ENCODE results near the gene NELFCD.
"Not testable (repeated sequence)": the region's sequence is repeated elsewhere in the genome, so short reads cannot be mapped to it uniquely, and the experiment has no call there.

GRCh38 chr20:59041487-59041886, 60.4 kb downstream of the NELFCD start:
- TF ChIP-seq CTCF (IDR thresholded peaks at IDR 0.05; ENCODE audit: insufficient read depth, low read length, poor library complexity, severe bottlenecking); EZH2phosphoT487 (conservative IDR thresholded peaks at IDR 0.05; ENCODE audit: low read length): not testable (repeated sequence)

All from SU-DHL-6 (cell line).